Measurements from ENCODE around the gene CAB39.

Gene CAB39

GRCh38 chr2:230758566-230759480 lies 46.2 kb downstream of the CAB39 start:
- DNase-seq = no peak

GRCh38 chr2:230759481-230760167 lies 47.0 kb downstream of the CAB39 start:
- no peak for DNase-seq

GRCh38 chr2:230761704-230762103 lies 49.1 kb downstream of the CAB39 start:
- no peak for DNase-seq

GRCh38 chr2:230762317-230762896 lies 49.8 kb downstream of the CAB39 start:
- DNase-seq = no peak

- no peak for DNase-seq
Measured at GRCh38 chr2:230764346-230764745, 51.7 kb downstream of the CAB39 start.

GRCh38 chr2:230765611-230766300 lies 53.1 kb downstream of the CAB39 start:
- no peak for DNase-seq

GRCh38 chr2:230767862-230768388 lies 55.3 kb downstream of the CAB39 start:
- DNase-seq = no peak

- no peak for DNase-seq
Measured at GRCh38 chr2:230770804-230771203, 58.2 kb downstream of the CAB39 start.

- DNase-seq = no peak
Measured at GRCh38 chr2:230772156-230772555, 59.5 kb downstream of the CAB39 start.

- no peak for DNase-seq
Measured at GRCh38 chr2:230773039-230773773, 60.6 kb downstream of the CAB39 start.

- no peak for DNase-seq
Measured at GRCh38 chr2:230774348-230774951, 61.8 kb downstream of the CAB39 start.

- no peak for DNase-seq
Measured at GRCh38 chr2:230775737-230776136, 63.1 kb downstream of the CAB39 start.

GRCh38 chr2:230777721-230778120 lies 65.1 kb downstream of the CAB39 start:
- DNase-seq = no peak

- peak; percentile 7 for DNase-seq
Measured at GRCh38 chr2:230778350-230779063, 65.9 kb downstream of the CAB39 start.

GRCh38 chr2:230779126-230779525 lies 66.5 kb downstream of the CAB39 start:
- DNase-seq = no peak

GRCh38 chr2:230779607-230780006 lies 67.0 kb downstream of the CAB39 start:
- DNase-seq = peak; percentile 13

- no peak for DNase-seq
Measured at GRCh38 chr2:230781130-230781797, 68.6 kb downstream of the CAB39 start.

- DNase-seq = no peak
Measured at GRCh38 chr2:230783101-230783500, 70.5 kb downstream of the CAB39 start.

- DNase-seq = no peak
Measured at GRCh38 chr2:230784795-230785194, 72.2 kb downstream of the CAB39 start.

- no peak for DNase-seq
Measured at GRCh38 chr2:230785346-230785745, 72.7 kb downstream of the CAB39 start.
